HG02870 (cell line): Measurements from ENCODE around the gene LYRM4.

Experiments
- ATAC-seq: cut with Tn5 transposase; IDR thresholded peaks from one replicate; pipeline ENCODE4 v1.9.1; 2021; ENCODE audit warnings: mild to moderate bottlenecking, moderate library complexity; ENCODE audit not compliant: unreplicated experiment

The LYRM4 gene

GRCh38 chr6:5206920-5207561 lies 53.7 kb downstream of the LYRM4 start:
- no peak for ATAC-seq

- ATAC-seq = no peak
Measured at GRCh38 chr6:5205877-5206850, 54.6 kb downstream of the LYRM4 start.

GRCh38 chr6:5205035-5205507 lies 55.7 kb downstream of the LYRM4 start:
- ATAC-seq = no peak

- no peak for ATAC-seq
Measured at GRCh38 chr6:5204376-5204775, 56.4 kb downstream of the LYRM4 start.

- no peak for ATAC-seq
Measured at GRCh38 chr6:5203546-5203945, 57.2 kb downstream of the LYRM4 start.

- no peak for ATAC-seq
Measured at GRCh38 chr6:5202941-5203340, 57.8 kb downstream of the LYRM4 start.

GRCh38 chr6:5202206-5202605 lies 58.5 kb downstream of the LYRM4 start:
- no peak for ATAC-seq

- ATAC-seq = no peak
Measured at GRCh38 chr6:5201271-5201670, 59.5 kb downstream of the LYRM4 start.

GRCh38 chr6:5199702-5200101 lies 61.0 kb downstream of the LYRM4 start:
- ATAC-seq = no peak

GRCh38 chr6:5199283-5199682 lies 61.5 kb downstream of the LYRM4 start:
- ATAC-seq = no peak

- ATAC-seq = no peak
Measured at GRCh38 chr6:5197084-5197483, 63.7 kb downstream of the LYRM4 start.

GRCh38 chr6:5192135-5192794 lies 68.5 kb downstream of the LYRM4 start:
- no peak for ATAC-seq

GRCh38 chr6:5191722-5192121 lies 69.0 kb downstream of the LYRM4 start:
- ATAC-seq = no peak

- ATAC-seq = peak; percentile 84
Measured at GRCh38 chr6:5191222-5191621, 69.5 kb downstream of the LYRM4 start.

- no peak for ATAC-seq
Measured at GRCh38 chr6:5190507-5190906, 70.2 kb downstream of the LYRM4 start.

GRCh38 chr6:5188646-5189045 lies 72.1 kb downstream of the LYRM4 start:
- no peak for ATAC-seq

- no peak for ATAC-seq
Measured at GRCh38 chr6:5184878-5185277, 75.9 kb downstream of the LYRM4 start.

GRCh38 chr6:5184218-5184617 lies 76.5 kb downstream of the LYRM4 start:
- ATAC-seq = no peak

GRCh38 chr6:5181510-5182317 lies 79.0 kb downstream of the LYRM4 start:
- no peak for ATAC-seq

GRCh38 chr6:5180636-5181035 lies 80.1 kb downstream of the LYRM4 start:
- ATAC-seq = no peak

GRCh38 chr6:5179917-5180316 lies 80.8 kb downstream of the LYRM4 start:
- ATAC-seq = no peak
